GM19324 (cell line): Measurements from ENCODE around the gene PER2.
A peak's percentile ranks its signal among the peaks of the same experiment; 100 is the strongest.

Source experiments
- ATAC-seq: cut with Tn5 transposase; IDR thresholded peaks from one replicate; pipeline ENCODE4 v1.9.1; 2021; ENCODE audit warnings: mild to moderate bottlenecking, moderate library complexity; ENCODE audit not compliant: unreplicated experiment, low FRiP score

The PER2 gene

DNA sequence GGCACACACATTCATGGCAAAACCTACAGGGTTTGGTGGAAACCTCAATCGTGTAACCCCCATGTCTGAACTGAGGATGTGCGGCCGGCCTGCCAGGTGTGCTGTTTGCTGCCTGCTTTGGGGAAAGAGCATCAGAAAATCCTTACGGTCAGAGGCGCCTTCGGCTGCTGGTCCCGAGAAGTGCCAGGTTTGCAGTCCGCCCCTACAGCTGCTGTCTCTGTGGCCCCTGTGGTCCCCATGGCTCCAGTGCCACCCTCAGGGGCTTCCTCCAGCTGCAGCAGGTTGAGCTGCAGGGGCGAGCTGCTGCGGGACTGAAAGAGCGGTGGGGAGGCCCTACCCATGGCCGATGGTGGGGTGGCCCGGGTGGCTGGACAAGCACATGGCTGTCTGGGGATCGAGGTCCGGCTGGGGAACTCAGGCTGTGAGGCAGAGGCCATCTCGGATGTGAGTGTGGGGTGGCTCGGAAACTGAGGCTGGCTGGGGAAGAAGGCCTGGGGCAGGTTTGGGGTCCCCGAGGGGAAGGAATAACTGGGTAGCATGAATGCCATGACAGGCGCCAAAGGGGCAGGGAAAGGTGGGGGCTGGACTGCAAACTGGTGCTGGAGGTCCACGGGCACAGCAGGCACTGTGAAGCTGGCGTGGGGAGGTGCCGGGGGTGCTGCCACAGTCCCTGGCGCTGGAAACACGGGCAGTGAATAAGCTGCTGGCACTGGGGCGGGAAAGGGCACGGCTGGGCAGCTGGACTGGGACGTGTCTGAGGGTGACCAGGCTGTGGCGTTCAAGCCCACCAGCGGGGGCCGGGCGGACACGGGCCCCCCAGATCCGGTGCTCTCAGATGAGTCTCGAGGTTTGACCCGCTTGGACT is 35.4 kb downstream of the PER2 start:
- no peak for ATAC-seq

DNA sequence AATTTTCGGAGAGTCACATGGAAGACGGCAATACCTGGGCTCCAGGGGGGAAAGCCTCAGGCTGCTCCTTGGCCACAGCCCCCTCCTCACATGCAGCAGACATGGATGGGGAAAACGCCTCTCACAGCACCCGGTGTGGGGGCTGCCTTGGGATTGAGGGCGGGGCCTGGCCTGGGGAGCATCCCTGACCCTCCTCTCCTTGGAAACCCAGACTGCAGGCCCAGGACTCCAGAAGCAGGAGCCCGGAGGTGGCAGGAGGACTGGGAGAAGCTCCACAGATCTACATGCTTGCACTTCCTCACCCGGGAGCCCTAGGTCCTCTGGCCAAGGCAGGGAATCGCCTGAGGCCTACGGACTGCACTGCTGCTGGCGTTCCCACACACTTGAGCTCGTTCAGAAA is 36.4 kb downstream of the PER2 start:
- no peak for ATAC-seq

DNA sequence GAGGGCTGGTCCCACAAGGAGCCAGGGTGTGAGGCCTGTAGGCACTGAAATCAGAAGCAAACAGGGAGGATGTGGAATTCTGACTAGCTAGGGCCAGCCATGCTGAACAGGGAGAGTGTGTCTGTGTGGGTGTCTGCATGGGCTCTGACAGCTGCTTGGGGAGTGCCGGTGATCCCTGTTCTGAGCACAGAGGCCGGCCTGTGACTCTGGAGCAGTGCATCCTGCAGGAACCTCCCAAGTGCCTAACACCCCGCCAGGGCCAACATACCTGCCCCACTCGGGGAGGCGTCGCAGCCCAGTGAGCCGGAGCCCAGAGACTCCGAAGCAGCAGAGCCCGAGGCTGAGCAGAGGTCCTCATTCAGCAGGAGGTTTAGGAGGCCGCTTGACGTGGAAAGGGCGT is 37.1 kb downstream of the PER2 start:
- ATAC-seq: no peak

DNA sequence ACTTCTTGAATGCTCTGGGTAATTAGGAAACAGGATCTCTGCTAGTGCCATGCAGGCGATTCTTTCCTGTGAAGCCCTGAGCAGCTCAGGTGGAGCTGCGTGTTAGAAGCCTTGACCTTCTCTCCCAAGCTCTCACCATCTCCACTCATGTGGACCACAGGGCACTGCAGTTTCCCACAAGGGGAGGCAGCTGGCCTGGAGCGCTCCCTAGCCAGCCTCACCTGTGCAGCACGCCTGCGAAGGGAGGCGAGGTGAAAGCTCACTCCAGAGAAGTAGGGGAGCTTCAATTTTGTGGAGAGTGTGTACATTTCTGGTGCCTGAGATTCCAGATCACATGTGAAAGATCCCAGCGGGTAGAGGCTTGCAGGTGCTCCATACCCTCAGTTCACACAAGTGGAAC is 37.5 kb downstream of the PER2 start:
- ATAC-seq: no peak

DNA sequence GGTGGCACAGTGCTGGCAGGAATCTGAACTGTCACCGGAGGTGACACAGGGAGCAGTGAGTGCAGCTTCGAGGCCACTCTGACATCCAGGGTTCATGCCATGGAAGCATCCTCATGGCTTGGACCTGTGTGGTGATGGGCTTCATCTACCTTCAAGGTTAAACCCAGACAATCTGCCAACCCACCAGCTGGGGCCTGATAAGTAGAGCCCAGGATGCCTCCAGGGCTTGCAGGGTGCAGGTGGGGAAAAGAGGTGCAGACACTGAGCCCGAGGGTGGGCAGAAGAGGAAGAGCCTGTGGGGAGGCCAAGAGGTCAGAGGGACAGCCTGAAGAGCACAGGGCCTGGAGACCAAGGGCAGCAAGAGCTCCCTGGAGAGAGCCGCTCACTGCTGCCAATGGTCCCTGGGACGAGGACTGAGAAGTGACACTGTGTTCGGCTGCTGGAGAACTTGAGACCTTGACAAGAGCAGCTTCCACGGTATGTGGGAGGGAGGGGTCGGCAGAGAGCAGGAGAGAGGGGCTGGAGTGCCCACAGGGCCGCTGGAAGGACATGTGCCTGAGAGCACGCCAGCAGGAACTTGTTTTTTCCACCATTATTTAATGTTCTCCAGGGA is 40.5 kb downstream of the PER2 start:
- ATAC-seq: no peak

DNA sequence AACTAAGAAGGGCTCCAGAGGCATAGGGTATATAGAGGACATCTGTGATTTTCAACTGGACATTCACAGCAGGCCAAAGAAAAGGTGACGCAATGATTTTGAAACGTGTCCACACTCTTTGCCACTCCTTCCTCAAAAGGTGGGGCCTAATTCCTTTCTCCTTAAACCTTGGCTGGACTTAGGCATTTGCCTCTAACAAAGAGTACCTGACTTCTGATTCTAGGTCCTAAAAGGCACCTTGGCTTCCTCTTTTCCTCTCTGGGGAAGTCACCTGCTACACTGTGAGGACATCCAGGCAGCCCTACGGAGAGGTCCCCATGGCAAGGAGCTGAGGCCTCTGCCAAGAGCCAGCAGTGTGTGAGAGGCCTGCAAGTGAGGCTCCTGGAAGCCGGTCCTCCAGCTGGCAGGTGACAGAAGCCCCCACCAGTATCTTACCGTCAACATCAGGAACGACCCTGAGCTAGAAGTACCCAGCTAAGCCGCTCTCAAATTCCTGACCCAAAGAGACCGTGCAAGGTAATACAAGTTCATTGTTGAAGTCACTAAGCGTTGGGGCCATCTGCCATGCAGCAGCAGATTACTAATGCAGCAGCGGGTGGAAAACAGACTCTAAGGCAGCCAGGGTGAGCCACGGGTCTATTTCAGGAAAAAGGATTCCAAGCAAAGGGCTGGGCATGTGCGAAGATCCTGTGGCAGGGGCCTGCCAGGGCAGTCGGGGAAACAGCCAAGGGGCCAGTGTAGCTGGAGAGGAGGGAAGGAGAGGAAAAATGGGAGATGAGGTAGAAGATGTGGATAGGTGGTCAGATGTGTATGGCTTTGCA is 41.2 kb downstream of the PER2 start:
- no peak for ATAC-seq

DNA sequence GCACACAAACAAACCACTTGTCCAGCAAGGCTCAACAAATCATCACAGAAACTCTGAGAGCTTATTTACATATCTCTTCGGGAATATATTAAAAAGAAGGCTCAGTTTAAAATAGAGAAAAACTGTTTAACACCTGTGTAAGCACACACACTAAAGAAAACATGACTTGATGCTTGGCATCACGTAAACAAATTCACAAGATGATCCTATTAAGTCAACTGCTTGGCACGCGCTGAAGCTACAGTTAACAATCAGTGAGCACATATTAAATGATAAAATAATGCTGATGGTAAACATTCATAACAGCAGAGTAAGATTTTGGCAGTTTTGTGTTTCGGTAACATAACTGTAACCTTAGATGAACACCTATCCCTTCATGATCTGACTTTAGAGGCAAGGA is 44.3 kb downstream of the PER2 start:
- ATAC-seq: no peak

DNA sequence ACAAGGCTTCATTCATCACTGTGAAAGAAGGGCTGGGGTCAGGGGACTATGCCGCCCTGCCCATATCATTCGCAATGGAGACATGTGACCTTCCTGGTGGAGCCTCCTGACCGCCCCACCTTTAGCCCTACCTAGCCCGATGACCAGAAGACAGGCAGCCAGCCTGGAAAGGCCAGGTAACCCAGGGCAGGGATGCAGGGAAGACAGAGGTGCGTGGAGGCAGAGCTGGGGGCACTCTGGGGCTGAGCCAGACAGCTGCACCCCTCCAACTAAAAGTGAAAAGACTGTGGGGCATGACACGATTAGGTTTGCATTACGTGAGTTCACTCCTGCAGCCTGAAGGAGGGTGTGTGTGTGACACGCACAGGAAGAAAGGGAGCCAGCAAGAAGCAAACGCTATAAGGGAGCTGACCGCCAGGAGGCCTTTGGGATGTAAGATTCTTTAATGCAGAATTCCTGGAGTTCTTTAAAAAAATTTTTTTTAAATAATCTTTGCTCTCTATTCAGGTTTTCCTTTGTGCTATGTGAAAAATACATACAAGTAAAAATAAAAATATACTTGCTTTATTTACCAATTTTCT is 44.8 kb downstream of the PER2 start:
- no peak for ATAC-seq

DNA sequence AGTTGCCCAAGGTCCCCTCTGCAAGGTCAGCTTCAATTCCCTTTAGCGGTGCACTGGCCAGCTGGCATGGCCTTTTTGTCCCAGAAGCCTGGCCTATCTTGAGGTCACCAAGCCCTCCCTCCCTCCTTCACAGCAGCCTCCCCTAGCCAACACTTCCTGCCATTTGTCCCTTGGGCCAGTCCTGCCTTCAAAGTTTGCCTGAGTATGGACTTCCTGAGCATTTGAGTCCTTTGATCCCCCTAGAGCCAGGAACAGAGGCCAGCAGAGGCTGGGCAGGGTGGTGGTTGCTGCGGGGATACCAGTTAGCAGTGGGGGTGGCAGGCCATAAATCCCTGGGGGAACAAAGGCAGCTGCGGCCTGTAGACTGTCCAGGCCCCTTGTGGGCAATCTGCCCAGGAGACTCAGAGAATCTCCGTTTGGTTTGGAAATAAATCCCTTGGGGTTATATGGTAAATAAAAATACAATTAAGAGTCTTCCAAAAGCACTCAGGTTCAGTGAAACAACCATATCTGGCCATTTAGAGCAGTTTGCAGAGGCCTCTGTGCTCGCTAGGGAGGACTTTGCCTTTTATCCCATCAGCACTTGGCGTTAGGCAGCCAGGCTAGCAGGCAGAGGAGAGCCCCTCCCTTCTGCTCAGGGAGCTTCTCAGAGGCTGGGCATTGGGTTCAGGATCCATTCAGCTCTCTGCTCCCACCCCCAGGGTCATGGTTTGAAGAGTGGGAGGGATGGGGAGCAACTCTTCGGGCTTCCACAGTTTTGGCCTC is 45.5 kb downstream of the PER2 start:
- no peak for ATAC-seq

DNA sequence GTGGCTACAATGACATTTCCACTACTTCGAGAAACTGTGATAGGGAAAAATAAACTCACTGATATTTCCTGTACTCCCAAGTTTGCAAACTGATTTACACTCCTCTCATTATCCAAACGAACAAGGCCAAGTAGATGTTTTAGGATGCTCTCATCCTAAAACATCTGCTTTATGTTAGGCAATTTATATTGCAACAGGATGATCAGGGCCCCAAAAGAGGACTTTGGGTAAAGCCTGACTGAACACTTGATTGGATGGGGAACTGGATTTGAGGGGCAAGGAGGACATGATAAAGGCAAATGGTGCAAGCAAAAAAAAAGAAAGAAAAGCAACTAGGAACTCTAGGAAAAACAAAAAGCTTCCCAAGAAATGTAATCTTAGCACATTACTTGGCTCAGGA is 46.4 kb downstream of the PER2 start:
- ATAC-seq: no peak

DNA sequence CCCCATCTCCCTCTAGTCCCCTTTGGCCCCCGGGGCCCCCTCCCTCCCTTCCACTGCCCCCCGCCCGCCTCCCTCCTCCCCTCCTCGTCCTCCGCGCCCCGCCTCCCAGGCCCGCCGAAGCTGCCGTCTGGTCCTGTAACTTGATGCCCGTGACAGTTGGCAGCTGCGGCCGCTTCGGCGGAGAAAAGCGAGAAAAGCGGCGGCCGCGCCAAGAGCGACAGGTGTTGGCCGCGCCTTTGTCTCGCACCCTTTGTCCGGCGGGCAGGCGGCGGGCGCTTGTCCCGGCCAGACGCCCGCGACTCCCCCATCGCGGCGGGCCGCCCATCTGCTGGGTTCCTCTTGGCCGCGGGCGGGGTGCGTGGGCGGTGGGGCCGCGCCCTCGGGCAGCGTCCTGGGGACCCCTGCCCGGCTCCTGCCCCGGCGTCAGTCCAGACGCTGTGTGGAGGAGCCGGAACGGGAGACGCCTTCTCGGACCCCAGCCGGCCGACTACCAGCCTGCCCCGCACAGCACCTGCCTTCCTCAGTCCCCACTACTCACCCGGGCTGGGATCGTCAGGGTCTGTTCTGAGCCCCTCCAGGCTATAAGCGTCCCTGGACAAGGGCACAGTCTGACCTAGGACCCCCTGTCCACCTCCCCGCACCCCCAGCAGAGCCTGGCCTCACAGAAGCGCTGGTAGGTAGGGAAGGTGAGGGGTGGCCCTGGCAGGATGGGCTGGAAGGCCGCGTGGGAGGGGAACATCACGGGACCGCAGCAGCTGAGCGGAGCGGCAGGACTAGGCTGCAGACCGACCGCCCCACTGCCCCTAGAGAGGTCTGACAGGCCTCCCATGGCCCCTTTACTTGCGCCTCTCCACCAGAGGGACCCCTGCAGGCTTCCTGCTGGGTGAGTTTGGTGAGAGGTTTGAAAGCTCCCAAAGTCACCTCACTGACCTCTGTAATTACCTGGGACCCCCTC is 47.4 kb downstream of the PER2 start:
- no peak for ATAC-seq

DNA sequence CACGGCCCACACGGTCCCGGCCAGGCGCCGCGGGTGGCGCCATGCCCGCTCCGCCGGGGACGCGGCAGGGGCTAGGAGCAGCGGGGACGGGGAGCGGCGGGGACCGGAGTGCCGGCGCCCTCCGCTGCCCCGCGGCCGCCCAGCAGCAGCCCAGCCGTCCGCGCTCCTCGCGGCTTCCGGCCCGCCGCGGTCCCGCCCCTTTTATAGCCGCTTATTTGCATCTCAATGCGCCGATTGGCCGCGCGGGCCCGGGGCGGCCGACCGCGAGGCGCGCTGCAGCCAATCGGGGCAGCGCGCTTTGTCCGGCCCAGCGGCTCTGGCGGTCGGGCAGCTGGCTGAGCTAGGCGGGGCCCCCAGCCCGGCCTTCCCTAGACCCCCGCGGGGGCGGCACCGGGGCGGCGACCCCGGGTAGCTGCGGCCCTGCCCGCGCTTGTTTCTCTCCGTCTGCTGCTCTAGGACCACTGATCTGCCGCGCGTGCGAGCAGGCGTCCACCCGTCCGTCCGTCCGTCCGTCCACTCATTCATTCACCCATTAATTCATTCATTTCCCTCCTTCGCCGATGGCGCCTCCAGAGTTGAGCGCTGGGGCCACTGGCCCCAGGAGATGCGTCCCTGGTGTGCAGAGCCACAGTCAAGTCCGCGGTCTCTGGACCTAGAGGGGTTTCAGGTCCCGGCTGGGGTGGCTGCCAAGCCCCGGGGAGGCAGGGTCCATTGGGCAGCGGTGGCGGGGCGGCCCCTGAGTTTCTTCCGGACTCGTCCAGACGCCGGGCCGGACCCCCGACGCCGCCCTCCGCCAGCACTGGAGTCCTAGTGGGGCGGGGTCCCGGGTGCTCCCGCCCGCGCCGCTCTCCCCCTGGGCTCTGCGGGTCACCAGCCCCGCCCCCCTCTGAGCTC is 48.3 kb downstream of the PER2 start, which contains the start of gene HES6:
HES6 (minus strand) TSS at position 176 of the 894 bp plus-strand sequence; CDS start at position 43, 133 bp downstream.
- peak; percentile 88 for ATAC-seq

DNA sequence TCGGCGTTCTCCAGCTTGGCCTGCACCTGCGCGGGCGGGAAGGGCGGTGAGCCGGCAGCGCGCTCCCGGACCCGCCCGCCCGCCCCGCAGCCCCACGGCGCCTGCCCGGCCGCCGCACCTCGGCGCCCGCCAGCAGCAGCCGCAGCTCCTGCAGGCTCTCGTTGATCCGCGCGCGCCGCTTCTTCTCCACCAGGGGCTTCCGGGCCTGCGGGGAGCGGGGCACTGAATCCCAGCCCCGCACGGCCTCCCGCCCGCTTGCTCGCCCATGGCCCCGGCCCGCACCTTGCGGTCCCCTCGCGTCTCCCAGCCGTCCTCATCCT is 48.9 kb downstream of the PER2 start:
- no peak for ATAC-seq

DNA sequence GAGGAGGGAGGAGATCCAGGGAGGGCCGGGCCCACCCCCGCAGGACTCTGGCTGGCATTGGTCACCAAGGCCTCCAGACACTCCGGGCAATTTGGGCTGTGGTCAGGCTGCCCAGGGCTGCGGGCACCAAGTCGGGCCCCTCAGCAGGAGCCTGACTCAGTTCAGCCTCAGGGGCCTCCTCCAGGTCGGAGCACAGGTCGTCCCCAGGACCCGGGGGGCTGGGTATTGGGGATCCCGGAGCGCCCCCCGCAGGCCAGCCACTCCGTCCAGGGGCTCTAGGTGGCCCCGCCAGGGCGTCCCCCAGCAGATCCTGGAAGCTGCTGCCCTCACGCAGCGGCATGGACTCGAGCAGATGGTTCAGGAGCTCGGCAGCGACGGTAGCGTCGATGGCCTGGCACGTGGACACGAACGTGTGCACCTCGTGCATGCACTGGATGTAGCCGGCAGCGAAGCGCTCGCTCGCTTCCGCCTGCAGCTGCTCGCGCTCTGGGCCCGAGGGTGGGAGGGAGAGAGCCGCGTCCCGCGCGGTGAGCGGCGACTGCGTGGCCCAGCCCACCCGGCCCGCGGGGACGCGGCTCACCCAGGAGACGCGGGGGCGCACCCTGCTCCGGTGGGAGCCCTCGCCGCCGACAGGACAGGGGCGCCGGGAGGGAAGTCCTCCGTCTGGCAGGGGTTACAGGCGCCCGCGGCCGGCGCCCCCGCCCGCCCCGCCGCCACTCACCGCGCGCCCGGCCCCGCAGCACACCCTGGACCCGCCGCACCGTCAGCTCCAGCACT is 49.5 kb downstream of the PER2 start:
- ATAC-seq: peak; percentile 2

DNA sequence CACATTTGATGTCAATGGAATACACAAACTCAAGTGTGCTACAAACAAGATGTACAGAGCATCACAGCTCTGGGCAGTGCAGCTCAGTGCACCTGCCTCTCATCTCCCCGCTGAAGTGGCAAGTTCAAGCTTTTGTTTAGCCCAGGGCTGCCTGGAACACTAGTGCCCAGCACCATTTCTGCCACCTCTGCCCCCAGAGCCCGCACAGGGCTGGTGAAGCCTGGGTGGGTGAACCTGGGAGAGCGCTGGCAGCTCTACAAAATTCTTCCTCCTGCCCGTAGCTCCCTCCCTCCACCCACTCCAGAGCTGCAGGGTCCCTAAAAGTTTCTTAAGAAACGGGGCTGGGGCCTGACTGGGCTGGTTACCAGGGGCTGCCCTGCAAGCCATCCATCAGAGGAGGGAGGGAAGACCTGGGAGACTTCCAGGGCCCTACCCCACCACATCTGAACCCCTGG is 50.1 kb downstream of the PER2 start:
- ATAC-seq: no peak

DNA sequence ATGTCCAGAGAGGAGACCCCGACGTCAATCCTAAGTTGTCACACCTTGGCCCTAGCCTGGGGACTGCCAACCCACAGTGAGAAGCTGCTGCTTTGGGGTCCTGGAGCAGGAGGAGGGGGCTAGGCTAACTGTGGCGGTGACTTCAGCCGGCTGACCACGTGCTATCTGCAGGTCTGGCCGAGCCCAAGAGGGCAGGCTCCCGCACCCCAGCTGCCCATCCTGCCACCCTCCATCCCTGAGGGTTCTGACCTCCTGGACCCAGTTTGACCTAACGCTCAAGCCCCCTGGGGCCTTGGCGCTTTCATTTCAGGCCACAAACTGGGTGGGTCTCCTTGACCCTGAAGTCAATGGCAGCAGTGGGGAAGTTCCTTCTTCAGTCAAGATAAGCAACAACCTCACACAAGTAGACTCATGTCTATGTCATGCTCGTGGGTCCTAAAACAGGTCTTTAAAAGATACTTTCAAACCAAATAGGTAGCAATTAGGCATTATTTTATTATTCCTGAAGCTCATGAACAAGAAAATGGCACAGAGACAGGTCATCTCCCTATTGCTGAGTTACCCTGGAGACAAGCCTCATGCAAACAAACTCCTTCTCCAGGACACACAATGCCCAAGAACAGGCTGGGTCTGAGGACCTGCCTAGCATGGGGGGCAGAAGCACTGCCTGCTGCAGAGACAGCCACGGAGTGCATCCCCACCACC is 50.8 kb downstream of the PER2 start:
- ATAC-seq: no peak

DNA sequence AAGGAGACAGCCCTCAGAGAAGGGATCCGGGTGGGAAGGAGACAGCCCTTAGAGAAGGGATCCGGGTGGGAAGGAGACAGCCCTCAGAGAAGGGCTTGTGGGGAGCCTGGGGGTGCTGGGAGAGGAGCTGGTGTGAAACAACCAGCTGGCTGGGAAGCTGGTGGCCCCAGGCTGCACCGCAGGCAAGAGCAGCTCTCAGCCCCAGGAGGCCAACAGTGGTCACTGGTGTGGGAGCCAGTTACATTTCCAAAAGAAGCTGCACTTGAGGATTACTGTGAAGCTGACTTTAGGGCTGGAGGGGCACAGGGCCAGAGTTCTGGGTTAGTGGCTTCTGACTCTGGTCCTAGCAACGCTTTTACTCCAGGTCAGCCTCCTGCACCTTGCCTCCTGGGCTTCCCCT is 51.8 kb downstream of the PER2 start:
- ATAC-seq: no peak
